Muscle of back (tissue), 11 donors: ENCODE measurements around the gene OCA2. TPM values are rescaled to one million over a fixed set of nuclear protein-coding genes. Genes with fewer than 3 reads are reported as not detected.

Experiments
- DNase-seq, 3 donors: peaks; one replicate each; pipeline versions ENCODE4 v3.0.0 to v3.0.0-alpha.2; 2013
- polyA plus RNA-seq, 10 donors: library from polyadenylated mRNA; unstranded; fragments of 120-200 nt; gene quantifications; one replicate each; pipeline ENCODE4 v1.2.1, GENCODE V29; 2013; ENCODE audit not compliant: insufficient read length in 10 of 10

OCA2 gene
- polyA plus RNA-seq, 10 donors = 1.2 to 3.9 (median 2.4) TPM

DNA sequence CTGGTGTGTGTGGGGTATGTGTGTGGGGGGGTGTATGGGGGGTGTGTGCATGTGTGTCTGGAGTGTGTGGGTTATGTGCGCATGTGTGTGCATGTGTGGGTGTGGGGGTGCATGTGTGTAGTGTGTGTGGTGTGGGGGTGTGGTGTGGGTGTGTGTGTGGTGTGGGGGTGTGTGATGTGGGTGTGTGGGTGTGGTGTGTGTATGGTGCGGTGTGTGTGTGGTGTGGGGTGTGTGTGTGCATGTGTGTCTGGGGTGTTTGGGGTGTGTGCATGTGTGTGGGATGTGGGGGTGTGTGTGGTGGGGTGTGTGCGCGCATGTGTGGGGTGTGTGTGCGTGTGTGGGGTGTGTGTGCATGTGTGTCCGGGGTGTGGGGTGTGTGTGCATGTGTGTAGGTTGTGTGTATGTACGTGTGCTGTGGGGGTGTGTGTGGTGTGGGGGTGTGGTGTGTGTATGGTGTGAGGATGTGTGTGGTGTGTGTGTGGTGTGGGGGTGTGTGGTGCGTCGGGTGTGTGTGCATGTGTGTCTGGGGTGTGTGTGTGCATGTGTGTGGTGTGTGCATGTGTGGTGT is 6.2 kb upstream of the OCA2 start:
- no peak for DNase-seq

- DNase-seq = no peak
Observed at GRCh38 chr15:28104326-28104725, 5.2 kb upstream of the OCA2 start.

DNA sequence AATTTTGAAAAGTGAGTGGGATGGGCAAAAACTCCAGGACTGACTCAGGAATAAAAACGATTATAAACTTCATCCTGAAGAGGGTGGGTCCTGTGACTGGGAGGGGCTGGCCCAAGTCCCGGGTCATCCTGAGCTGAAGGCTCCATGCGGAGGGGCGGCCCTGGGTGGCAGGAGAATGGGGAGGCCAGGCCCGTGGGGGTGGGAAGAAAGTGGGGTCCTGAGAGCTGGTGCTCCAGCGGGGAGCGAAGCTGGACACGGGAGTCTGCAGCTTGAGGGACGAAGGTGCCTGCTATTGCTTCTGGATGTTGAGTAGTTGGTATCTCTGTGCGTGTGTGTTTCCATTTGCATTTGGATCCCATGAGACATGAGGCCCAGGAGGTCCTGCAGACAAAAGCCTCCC is 4.7 kb upstream of the OCA2 start:
- DNase-seq = no peak

DNA sequence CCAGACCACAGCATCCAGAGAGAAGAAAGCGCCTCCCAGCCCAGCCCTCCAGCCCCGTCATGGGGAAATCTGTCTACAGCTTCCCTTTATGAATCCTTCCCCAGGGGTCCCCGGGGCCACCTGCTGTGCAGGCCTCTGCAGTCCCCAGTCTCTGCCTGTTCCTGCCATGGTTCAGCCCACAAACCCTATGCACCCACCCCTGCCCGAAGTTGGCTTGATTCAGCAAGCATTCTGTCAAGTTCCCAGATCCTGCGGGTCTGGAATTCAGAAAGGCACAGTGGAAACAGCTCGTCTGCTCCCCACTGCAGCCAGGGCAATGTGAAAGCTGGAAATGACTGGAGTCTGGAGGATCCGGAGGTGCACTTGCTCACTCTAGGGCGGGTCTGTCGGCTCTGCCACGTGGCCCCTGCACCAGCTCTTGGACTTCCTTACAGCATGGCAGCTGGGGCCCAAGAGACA is 2.9 kb upstream of the OCA2 start:
- DNase-seq = no peak

DNA sequence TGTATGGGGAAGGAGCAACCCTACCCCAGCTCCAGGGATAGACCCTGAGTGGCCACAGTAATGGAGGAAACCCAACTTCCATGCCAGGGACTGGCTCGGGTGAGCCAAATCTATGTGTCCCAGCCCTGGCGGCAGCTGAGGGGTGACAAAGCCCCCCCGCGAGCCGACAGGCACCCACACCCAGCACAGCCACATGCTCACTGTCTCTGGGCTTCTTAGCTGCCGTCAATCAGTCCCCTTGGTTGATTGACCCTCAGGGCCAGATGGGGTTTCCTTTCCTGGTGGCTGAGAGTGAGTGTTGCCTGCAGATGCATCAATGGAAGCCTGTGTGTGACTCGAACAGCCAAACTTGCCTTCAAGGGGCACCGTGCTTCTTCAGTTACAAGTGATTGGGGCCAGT is 2.1 kb upstream of the OCA2 start:
- no peak for DNase-seq

- no peak for DNase-seq
Observed at GRCh38 chr15:28100516-28101195, 1.5 kb upstream of the OCA2 start.

DNA sequence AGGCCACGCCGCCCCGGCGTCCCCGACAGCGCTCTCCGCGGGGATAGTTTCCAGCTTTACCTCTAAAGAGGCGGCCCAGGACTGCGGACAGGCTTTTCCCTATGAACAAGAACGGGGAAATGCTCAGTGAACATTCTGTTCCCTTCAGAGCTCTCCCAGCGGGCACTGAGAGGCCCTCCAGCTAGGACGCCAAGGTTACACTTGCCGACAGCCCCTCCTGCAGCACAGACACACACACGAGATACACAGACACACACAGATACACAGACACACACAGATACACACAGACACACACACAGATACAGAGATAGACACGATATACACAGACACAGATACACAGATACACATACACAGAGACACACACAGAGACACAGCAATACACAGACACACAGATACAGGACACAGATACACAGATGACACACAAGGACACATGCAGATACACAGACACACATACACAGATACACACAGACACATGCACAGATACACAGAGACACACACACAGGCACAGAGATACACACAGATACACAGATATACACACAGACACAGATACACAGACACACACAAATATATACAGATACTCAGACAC is 533 bp upstream of the OCA2 start:
- no peak for DNase-seq

DNA sequence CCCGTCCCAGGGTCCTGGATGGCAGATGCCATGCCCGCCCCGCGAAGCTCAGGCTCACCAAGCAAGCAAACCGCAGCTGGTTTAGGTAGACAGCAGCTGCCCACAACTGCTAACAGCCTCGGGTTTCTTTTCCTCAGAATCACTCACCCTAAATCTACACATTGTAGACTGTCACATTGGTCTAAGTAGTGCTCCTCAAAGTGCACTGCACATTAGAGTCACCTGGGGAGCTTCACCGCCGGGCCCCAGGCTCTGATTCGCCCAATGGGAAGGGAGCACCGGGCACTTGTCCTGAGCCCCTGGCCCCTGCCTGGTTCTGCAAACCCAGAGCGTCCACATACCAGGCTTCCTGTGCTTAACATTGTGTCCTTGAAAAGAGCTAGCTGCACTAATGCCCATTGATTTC is 752 bp downstream of the OCA2 start:
- no peak for DNase-seq

DNA sequence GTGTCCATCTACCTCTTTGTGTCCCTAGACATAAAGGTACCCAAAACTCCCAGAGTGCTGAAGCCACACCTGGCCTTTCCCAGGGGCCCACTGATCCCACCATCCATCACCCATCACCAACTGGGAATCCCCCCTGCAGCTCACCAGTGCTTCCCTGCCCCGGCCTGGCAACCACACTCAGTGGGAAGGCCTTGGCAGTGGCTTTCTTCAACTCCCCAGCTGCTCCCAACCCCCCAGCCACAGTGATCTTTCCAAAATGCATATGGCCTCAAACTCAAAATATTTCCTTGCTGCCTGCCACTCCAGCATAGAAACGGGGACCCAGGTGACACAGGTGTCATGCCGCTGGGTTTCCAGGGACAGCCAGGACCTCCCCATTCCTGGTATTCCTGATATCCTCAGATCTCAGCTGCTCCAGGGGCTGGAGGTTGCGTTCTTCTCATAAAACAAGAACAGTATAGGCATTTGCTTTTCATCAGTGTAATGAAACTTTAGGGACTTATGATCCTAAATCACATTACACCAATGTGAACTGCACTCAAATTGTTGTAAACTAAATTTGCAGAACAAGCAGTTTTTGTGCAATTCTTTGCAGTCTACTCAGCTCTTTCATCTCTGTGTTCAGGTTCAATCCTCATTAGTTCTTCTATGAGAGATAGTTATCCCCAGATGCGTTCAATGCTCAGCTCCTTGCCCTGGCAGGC is 1.3 kb downstream of the OCA2 start:
- DNase-seq = no peak

DNA sequence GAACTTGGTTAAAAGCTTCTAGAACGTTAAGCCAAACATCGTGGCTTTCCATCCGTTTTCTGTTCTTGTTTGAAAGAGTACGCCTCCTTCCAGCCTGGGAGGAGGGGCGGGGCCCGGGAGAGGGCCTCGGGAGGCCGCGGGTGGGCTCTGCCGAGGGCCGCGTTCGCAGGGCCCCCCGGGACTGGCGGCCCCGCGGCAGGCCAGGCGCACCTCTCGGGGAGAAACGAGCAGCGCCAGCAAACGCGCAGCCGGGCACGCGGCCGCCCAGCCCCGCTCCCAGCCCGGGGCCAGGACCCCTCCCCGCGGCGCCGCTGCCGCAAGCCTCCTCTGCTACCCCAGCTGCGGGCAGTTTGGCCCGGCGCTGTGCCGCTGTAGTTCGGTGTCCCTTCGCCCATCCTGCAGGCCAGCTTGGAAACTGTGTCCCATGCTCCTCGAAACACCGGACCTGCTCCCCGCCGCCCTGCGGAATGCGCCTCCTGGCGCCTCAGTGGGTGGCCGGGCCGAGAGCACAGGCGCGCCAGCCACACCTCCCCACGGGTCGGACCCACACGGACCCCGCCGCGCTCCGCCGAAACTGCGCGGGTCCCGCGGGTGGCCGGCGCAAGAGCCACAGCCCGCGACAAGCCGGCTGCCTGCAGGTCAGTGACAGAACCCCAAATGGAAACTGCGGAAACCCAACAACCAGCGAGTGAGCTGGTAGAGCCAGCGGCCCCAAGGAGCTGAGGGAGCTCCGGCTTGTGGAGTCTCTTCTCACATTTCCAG is 2.3 kb downstream of the OCA2 start:
- peak in 1 of 3 donors; percentile 63 for DNase-seq

GRCh38 chr15:28096411-28096669 is 2.8 kb downstream of the OCA2 start:
- no peak for DNase-seq

GRCh38 chr15:28094732-28095521 is 4.2 kb downstream of the OCA2 start:
- DNase-seq = peak in 1 of 3 donors; percentile 63

- no peak for DNase-seq
Observed at GRCh38 chr15:28093752-28094535, 5.2 kb downstream of the OCA2 start.

DNA sequence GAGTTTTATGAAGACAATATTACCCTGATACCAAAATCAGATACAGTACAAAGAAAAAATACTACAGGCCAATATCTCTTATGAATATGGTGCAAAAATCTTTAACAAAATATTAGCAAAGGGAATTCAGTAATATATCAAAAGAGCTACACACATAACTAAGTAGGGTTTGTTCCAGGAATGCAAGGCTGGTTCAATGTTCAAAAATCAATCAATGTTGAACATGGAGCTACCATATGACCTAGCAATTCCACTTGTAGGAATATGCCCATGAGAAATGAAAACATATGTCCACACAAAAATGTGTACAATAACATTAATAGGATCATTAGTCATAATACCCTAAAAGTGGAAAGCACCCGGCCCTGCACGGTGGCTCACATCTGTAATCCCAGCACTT is 7.8 kb downstream of the OCA2 start:
- DNase-seq = no peak

- peak in 1 of 3 donors; percentile 55 for DNase-seq
Observed at GRCh38 chr15:28086175-28086703, 12.9 kb downstream of the OCA2 start.

- no peak for DNase-seq
Observed at GRCh38 chr15:28085489-28086174, 13.5 kb downstream of the OCA2 start.

GRCh38 chr15:28084547-28084946 is 14.6 kb downstream of the OCA2 start:
- no peak for DNase-seq

DNA sequence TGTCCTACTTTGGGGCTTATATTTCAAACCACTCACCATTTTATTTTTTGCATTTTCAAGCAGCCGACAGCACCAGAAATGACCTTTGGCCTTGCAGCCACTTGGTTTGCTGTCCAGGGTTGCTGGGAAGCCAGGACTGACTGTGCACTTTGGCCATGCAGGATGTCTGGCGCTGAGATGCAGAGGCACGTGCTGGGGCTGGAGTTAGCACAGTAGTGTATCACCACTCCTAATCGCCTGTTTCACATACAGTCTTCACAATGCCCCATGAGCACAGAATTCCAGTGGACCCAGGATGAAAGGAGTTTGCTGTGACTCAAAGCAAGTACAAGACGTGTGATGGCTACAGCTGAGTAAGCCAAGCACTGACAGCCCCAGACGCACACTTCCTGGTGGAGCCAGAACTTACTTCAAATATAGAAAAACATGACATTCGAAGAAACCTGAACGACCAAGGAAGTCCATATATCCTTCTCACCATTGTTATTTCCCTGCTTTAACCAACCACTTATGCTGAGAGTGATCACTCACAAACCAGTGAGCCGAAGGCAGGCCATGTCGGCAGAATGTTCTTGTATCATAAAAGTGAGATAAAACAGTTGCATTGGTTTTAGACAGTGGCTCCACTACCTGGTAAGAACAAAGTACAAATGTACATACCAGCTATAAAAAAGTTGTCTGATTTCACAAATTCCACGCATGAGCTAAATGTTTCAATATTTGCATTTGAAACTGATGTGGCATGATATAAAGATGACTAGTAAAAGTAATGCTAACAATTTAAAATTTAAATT is 16.0 kb downstream of the OCA2 start:
- no peak for DNase-seq

DNA sequence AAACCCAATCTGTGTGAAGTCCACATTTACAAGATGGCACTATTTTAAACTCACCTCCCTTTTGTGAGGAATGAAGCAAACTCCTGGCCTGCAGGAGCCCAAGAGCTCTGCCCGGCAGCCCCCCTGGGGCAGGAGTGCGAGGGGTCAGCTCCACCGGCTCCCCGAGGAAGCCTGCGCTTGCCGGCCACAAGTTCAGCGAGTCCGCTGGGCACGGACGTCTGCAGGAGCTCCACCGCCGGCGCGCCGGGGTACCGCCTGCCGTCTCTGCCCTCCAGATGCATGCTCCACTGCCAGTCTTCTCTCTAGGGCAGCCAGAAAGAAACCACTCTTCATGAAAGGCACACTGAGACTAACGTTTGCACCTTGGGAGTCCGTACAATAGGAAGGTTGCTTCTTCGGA is 17.5 kb downstream of the OCA2 start:
- DNase-seq = no peak
